Measurements from ENCODE around the gene AGBL1. TPM values are rescaled to one million over a fixed set of nuclear protein-coding genes. Genes with fewer than 3 reads are reported as not detected.

The AGBL1 gene
- total RNA-seq, 1 experiment from 2014 or later = not detected

- DNase-seq (ENCODE audit: low spot score) = no peak
Observed at GRCh38 chr15:86317384-86317740, 237.7 kb downstream of the AGBL1 start.

DNA sequence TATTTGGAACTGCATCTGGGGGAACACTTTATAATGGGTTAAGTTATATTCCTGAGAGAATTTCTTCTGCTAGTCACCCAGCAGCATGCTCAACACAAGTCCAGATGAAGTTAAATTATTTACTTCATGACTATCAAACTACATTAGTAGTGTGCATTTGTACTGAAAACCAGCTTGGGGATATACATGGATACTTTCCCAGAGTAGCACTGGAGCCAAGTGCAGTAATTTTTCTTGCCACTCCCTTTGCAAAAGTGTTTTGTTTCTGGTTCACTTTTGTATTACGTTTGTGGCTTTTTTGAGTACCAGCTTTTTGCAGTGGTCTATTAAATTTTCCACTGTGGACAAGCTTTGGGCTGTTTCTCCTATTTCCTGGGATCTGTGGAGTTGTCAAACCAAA lies 243.0 kb downstream of the AGBL1 start:
- DNase-seq (ENCODE audit: low spot score) = no peak

DNA sequence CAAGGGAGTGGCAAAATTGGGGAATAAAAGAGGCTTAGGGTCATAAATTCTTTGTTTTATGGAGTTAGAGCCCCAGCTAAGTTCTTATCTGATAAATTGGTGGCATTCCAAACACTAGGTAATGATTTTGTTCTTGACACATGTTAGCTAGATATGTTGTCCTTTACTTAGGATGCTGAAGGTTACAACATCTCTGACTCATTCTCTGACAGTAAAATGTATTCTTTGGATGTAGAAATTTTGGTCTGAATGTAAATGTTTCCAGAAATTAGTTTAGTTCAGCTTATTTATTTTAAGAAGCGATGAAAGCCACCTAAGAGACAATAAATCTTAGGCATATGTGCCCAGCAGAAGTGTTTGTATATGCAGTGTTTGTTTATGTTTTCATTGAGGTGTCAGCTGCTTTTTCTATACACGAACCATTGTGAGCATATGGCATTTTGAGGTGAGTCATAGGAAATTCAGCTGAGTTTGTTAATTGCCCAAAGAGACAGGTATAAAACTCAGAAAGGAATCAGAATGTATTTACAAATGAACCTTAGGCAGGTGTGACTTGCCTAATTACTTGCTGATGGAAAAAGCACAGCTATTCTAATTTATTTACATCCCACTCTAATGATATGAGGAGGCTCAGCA lies 247.7 kb downstream of the AGBL1 start:
- DNase-seq (ENCODE audit: low spot score) = no peak

DNA sequence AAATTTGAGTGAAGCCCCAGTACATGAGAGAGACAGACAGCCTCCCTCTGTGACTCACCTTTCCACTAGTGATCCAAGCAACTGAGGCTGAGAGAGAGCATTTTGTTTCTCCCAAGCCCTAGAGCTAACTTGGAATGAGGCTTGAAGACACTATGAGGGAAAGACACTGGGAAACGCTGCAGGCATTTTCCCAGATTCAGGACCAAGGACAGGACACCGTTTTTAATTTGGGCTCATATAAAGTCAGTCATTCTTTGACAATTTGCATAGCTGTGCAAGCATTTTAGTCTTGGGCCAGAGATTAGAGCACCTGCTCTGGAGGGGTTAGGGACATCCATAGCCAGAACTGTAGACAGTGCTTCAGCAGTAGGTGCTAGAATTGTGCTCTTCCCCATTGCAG lies 249.0 kb downstream of the AGBL1 start:
- DNase-seq (ENCODE audit: low spot score) = no peak

GRCh38 chr15:86329311-86330013 lies 249.8 kb downstream of the AGBL1 start:
- DNase-seq (ENCODE audit: low spot score) = no peak

DNA sequence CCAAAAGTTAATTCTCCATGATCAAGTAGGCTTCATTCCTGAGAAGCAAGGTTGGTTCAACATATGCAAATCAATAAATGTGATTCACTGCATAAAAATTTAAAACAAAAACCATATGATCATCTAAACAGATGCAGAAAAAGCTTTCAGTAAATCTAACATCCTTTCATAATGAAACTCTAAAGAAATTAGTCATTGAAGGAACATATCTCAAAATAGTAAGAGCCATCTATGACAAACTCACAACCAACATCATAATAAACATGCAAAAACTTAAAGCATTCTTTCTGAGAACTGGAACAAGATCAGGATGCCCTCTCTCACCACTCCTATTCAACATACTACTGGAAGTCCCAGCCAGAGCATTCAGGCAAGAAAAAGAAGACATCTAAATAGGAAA lies 254.1 kb downstream of the AGBL1 start:
- DNase-seq (ENCODE audit: low spot score) = no peak

DNA sequence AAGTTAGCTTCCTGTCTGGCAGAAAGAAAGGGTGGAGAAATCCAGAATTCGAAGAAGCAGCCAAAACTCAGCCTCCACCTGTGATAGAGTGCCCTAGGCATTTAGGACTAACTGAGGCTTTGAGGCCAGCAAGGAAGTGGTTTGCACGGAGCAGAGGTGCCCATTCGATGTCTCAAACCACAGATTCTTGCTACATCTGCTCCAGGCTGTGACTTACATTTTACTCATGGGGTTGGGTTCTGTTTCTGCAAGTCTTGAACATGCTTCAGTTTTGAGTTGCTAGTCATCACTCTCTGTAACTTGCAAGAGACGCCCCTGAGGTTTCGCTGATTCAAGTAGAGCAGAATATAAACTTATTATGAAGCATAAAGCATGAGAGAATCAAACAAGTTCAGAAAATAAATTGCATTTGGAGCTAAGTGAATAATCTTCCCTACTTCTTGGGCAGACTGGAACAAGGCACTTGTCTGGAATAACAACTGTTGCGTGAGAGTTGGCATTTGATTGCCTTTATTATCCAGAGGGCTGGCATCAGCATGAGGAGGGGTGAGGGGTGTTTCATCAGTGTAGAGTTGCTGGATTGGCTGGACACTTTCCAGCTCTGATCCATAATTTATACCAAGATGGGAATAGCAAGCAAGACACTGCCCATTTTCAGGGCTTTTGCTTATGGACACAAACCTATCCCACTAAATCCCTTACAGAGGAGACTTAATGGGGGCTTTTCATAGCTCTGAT lies 256.5 kb downstream of the AGBL1 start:
- DNase-seq (ENCODE audit: low spot score) = no peak

GRCh38 chr15:86337071-86337470 lies 257.4 kb downstream of the AGBL1 start:
- DNase-seq (ENCODE audit: low spot score) = no peak

- no peak for DNase-seq (ENCODE audit: low spot score)
Observed at GRCh38 chr15:86347245-86347644, 267.6 kb downstream of the AGBL1 start.

GRCh38 chr15:86349565-86349964 lies 269.9 kb downstream of the AGBL1 start:
- DNase-seq (ENCODE audit: low spot score) = no peak

GRCh38 chr15:86353213-86353612 lies 273.5 kb downstream of the AGBL1 start:
- DNase-seq (ENCODE audit: low spot score) = no peak

- DNase-seq (ENCODE audit: low spot score) = no peak
Observed at GRCh38 chr15:86355361-86355760, 275.7 kb downstream of the AGBL1 start.

- DNase-seq (ENCODE audit: low spot score) = no peak
Observed at GRCh38 chr15:86355801-86356200, 276.1 kb downstream of the AGBL1 start.

DNA sequence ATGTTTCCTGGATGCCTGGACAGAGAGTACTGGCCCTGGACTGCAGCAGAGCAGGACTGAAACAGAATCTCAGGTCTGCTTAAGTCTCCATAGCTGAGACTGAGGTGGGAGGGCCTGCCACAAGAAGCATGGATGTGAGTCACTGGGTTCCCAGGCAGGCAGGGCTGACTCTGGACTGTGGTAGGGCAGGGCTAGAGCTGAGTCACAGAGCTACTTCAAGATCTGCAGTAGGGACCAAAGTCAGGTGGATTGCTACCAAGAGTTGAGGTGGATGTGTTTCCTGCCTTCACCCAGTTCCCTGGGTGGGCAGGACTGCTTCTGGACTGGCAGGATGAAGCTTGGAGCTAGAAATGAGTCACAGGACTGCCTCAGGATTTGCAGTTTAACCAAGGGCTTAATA lies 282.9 kb downstream of the AGBL1 start:
- DNase-seq (ENCODE audit: low spot score) = no peak

GRCh38 chr15:86373147-86373546 lies 293.5 kb downstream of the AGBL1 start:
- DNase-seq (ENCODE audit: low spot score) = no peak

DNA sequence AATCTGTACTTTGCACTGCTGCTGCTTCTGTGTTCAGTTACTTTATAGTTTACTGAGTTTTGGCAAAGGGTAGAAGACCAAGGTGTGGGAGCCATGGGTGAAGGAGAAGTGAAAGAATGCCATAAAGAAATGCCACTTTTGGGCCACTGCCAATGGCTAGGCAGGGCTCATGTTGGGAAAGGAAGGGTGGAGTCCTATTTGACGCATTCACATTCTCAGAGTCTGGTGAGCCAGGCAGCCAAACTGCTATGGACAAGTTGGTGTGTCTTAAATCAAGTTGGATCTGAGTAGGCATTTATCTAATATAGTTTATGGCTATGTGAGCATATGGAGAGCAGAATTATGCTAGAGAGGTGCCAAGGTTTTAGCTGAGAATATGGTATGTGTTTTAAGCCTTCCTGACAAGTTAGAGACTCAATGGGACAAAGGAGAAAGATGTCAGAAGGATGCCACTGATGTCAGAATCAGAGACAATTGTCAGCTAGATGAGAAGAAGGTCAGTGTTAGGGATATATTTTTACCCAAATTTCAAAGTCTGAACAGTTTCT lies 296.1 kb downstream of the AGBL1 start:
- DNase-seq (ENCODE audit: low spot score) = no peak

- no peak for DNase-seq (ENCODE audit: low spot score)
Observed at GRCh38 chr15:86377914-86378313, 298.2 kb downstream of the AGBL1 start.

GRCh38 chr15:86382341-86382740 lies 302.7 kb downstream of the AGBL1 start:
- no peak for DNase-seq (ENCODE audit: low spot score)

GRCh38 chr15:86383611-86384010 lies 303.9 kb downstream of the AGBL1 start:
- DNase-seq (ENCODE audit: low spot score) = no peak

DNA sequence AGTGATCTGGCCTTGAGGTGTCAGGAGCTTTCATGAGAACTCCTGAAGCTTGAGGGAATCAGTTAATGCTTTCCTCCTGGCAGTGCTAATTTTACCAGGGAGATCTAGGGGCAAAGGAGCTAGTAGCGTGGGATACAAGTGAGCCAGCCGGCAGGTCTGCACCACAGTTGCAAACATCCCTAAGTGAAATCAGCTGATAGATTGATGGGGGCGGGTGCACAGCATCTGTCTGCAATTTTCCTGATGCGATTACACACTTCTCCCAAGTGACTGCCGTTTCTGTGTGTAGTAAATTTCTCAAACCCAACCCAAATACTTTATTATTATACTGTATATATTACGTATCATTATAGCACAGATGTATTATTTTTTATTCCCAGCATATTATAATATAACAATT lies 304.5 kb downstream of the AGBL1 start:
- DNase-seq (ENCODE audit: low spot score) = no peak

- DNase-seq (ENCODE audit: low spot score) = no peak
Observed at GRCh38 chr15:86392296-86392695, 312.6 kb downstream of the AGBL1 start.

GRCh38 chr15:86392874-86393273 lies 313.2 kb downstream of the AGBL1 start:
- DNase-seq (ENCODE audit: low spot score) = no peak

GRCh38 chr15:86394866-86395265 lies 315.2 kb downstream of the AGBL1 start:
- no peak for DNase-seq (ENCODE audit: low spot score)

Data from A172 (cell line).